GM18511 (cell line): Measurements from ENCODE around the gene CD276.
"Not testable (repeated sequence)": the region's sequence is repeated elsewhere in the genome, so short reads cannot be mapped to it uniquely, and the experiment has no call there.

Source experiments
- ATAC-seq: cut with Tn5 transposase; IDR thresholded peaks from one replicate; pipeline ENCODE4 v1.9.1; 2021; ENCODE audit warnings: mild to moderate bottlenecking, moderate library complexity; ENCODE audit not compliant: unreplicated experiment

Gene CD276

DNA sequence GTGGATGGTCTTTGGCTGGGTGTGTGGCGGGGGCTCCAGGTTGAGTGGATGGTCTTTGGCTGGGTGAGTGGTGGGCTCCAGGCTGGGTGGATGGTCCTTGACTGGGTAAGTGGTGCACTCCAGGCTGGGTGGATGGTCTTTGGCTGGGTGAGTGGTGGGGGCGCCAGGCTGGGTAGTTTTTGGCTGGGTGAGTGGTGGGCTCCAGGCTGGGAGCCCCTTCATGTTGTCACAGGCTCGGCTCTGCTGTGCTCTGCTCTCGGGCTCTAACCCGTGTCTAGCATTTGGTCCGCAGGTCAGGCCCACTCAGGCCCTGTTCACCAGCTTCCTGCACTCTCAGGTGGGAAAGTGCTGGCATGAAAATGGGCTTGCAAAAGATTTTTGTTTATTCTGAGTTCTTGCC, 25.1 kb downstream of the CD276 start:
- ATAC-seq: no peak

DNA sequence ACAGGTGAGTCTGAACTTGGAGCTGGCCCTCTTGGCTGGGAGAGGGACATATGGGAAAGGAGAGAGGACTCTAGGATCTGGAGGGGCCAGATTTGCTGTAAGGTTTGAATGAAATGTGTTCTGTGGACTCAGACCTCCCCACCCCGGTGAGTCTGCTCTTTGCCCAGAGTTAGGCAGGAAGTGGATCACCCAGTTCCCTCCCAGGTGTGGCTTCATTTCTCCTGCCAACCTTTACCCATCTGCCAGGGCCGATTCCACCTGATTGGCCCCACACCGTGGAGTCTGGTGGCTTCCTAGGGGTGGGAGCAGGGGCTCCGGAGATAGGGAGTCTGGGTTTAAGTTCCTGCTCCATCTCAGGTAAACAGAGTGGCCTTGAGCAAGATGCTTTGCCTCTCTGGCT, 25.5 kb downstream of the CD276 start:
- ATAC-seq: no peak

DNA sequence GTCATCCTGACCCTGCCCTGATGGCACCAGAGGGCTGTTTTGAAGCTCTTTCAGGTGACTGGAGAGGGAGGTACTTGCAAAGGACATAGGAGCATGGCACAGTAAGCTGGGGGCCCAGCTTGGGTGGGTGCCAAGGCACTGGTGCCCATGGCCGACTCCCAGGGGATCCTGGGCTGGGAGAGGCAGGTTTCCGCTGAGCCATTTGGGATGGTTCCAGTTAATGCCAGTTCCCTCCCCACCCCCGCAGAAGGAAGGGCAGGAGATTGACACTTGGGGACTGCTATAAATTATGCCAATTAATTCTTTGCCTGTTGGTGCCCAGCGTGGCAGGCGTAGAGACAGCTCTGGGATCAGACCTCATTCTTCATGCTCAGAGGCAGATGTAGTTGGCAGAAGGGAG, 26.1 kb downstream of the CD276 start:
- ATAC-seq: no peak

DNA sequence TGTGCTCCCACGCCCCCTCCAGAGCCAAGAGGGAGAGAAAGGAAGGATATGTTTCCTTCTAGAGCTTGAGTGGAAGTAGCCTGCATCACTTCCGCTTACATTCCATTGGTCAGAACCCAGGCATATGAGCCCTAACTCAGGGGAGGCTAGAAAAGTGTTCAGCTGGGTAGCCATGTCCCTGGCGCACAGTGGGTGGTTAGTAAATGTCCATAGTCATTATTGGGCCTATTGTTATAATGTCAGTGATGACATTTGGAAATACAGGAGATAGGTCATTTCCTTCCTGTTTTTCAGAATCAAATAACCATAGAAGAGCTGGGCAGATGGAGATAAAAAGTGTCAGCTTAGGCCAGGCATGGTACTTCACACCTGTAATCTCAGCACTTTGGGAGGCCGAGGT, 27.3 kb downstream of the CD276 start:
- no peak for ATAC-seq

DNA sequence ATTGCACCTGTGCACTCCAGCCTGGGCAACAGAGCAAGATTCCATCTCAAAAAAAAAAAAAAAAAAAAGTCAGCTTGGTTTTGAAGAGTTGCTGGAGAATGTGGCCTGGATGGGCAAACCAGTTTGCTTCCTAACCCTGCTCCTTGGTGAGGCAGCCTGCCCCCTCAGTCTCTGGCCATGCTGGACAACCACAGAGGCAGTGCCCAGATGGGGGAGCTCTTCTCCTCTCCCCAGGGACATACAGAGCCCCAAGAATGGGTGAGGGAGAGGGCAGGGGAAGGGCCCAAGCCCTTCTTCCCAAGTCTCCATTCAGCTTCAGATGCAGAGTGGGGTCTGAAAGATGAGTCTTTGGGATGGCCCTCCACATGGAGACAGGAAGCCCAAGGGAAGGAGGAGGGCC, 27.9 kb downstream of the CD276 start:
- no peak for ATAC-seq

DNA sequence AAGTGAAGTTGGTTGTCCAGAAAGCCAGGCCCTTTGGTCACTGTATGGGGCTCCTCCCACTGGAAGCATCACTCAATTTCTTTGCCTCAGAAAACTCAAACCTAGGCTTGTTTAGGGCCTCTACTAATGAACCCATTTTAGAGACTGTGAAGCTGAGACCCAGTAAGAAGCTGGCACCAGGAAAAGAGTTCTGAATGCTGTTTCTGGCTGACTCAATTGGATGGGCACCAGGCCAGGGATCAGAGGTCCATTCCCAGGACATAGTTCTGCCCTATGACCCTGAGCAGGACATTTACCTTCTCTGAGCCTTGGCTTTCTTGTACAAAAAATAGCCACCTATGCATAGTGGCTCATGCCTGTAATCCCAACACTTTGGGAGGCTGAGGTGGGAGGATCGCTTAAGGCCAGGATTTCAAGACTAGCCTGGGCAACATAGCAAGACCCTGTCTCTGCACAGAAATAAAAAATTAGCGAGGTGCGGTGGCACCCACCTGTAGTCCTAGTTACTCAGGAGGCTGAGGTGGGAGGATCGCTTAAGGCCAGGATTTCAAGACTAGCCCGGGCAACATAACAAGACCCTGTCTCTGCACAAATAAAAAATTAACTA, 30.6 kb downstream of the CD276 start:
- ATAC-seq: no peak

DNA sequence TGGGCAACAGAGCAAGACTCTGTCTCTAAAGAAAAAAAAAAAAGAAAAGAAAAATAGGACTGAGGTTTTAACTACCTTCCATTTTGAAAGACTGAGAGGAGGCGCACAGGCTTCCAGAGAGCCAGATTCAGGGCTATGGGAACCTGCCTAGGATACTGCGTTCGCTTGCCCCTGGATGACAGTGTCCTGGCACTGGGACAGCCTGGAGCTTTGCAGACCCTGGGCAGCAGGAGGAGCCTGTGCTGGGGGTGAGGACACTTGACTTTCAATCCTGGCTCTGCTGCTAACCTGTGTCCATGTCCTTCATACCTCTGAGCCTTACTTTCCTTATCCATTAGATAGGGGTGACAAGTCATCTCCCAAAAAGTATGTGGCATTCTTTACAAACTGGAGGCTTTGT, 31.2 kb downstream of the CD276 start:
- no peak for ATAC-seq

DNA sequence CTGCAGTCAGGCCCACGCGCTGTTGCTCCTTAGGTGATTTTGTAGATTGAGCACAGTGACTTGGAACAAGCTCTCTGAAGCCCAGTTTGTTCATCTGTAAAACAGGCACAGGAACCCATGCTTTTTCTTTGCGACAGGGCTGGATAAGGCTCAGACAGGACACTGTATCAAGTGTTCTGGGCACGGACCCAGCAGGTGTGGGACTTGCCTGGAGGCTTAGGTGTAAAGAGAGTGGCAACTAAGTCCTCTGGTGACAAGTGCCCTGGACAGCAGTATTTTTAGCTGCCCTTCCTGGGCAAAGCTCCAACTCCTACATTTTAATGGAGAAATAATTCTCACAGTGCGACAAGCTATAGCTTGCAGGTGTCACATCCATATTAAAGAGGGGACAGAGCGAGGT, 32.2 kb downstream of the CD276 start:
- ATAC-seq: no peak

DNA sequence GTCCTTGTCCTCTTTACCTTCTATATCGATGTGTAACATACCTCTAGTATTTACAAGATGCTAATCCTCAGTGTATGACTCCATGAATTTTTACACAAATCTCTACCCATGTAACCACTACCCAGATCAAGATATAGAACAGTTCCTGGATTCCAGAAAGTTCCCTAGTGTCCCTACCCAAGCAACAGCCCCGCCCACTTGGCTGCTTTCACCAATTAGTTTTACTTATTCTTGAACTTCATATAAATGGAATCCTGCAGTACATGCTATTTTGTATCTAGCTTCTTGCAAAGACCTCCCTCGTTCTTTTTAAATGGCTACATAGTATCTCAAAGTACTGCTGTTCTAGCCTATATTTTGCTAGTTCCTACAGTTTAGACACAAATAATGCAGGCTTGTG, 33.0 kb downstream of the CD276 start:
- ATAC-seq: no peak

DNA sequence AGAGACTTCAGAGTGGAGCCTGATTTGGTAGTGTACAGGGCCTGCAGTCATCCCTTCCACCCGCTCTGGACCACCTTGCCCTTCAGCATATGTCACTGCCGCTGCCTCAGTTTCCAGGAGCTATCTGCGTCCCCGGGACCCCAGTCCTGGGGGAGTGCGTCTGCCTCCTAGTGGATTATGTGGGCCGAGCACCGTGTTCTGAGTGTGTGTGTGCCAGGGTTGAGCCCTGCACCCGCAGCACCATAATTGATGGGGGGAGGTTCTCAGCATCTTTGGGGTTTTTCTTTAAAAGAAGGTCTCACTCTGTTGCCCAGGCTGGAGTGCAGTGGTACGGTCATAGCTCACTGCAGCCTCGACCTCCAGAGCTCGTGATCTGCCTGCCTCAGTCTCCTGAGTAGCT, 33.6 kb downstream of the CD276 start:
- no peak for ATAC-seq

DNA sequence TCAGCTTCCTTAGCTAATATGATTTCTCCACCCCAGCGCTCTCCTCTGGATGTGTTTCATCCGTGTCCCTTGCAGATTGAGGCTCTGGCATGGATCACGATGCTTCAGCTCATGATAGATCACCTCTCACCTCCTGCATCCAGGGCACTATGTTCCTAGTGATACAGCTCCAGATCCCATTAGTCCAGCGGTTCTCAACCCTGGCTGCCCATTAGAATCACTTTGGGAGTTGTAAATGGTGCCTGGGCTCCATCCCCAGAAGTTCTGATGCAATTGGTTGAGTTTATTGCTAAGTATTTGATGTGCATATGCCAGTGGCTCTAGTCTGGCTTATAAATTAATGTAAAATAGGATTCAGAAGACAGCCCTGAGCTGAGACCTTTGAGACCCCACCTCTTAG, 34.5 kb downstream of the CD276 start:
- ATAC-seq: no peak

DNA sequence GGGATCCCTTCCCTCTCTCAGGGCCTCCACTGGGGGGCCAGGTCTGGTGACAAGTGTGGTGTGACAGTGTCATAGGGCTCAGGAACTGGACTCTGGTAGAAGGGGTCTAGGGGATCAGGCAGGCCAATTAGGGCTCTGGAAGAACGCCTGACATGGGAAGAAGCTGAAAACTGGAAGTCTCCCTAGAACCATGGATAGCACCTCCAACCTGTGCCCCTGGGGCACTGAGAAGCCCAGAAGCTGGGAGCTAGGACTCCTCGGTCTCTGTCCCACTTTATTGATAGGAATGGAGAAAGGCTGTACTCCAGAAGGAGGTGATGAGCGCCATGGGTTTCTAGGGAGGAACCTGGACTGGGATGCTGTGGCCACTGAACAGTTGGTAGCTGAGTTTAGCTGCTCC, 38.2 kb downstream of the CD276 start:
- no peak for ATAC-seq

DNA sequence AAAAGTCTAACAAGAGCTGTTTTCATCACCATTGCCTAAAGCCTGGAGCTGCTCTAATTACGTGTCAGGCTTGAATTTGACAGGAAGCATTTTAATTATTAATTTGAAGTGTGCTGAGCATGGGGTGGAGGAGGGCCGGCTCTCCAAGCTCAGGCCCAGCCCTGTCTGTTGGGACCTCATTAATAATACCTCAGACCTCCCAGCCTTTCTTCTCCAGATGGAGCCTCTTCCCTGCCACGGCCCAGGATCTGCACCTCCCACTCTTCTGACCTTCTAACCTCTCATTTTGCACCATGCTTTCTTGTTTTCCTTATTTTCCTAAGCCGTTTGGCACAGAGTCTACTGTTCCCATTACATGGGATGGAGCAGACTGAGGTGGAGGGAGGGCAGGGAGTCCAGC, 39.0 kb downstream of the CD276 start:
- ATAC-seq: no peak

DNA sequence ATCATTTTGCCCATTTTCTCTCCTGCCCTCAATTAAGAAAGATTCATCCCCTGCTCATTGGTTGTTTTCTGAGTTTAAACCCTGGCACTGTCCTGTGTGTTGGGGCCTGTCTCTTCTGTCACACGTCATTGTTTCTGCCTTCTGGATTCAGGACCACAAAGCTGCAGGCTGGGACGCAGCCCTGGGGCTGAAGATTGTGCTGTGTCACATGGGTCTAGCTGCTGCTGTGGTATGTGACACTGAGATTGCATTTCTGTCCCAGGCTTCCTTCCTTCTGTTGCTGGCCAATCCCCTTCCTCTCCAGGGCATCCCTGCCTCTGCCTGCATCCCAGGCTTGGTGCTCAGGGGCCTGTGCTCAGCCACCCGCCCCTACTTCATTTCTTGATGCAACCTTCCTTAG, 40.0 kb downstream of the CD276 start:
- ATAC-seq: no peak

DNA sequence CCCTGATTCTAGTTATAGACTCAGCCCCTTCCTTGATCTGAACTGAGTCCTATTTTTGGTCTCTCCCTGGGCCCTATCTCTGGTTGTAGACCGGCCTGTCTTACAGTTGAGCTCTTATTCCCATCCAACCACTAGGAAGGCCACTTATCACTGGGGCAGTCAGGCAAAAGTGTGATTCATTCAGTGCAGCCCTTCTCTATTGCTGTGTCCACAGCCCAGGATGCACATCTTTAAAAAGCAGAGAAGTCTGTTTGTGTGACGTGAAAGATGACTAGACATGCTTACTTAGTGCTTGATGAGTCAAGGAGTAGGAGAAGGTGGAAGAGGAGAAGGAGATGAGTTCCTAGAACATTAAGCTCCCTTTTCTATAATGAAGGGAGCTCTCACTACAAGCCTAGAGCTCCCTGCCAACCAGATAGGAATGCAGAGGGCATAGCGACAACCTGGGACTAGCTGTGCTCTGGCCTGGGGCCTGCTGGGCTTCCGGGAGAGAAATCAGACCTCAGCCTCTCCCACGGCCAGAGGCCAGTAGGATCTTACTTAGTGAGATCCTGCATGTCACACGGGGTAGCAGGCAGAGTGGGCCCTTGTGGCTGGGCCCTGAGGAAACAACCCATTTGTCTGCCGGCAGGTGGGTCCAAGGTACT, 43.3 kb downstream of the CD276 start:
- ATAC-seq: no peak

DNA sequence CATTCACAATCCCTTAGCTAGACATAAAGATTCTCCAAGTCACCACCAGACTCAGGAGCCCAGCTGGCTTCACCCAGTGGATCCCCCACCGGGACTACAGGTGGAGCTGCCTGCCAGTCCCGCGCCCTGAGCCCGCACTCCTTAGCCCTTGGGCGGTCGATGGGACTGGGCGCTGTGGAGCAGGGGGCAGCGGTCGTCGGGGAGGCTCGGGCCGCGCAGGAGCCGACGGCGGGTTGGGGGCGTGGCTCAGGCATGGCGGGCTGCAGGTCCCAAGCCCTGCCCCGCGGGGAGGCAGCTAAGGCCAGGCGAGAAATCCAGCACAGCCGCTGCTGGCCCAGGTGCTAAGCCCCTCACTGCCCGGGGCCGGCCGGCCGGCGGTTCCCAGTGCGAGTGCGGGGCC, 47.9 kb downstream of the CD276 start:
- ATAC-seq: not testable (repeated sequence)

DNA sequence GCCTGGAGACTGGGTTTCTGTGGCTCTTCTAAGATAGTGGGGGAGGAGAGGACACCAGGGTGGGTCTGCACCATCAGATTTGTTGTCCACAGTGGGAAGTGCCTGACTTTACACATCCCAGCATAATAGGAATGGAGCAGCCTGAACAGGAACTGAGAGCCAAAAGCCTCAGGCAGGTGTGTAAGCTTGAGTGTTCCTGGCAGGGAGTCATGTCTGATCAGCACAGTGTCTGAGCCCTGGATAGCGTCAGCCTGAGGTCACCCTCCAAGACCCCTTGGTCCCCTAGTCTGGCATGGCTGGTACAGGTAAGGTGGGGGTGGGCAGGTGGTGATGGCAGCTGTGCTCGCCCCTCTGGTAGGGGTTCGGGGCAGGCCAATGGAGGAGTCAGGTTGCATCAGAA, 48.7 kb downstream of the CD276 start:
- ATAC-seq: no peak

DNA sequence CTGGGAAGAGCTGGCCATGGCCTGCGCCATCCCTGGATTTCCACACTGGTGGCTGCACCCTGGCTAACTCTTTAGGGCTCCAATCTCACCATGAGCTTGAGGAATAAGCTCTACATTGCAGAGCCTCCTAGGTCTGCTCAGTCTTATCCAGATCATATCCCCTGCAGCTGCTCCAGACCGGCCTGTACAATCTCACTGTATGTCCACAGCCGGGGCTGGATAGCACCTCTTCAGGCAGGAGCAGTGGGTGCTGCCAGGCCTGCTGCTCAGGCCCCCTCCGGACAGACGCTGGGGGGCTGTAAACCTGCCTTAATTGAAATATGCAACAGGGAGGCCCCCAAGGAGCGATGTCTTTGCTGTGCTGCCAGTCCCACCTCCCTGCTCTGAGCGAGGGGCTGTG, 53.4 kb downstream of the CD276 start:
- ATAC-seq: no peak

DNA sequence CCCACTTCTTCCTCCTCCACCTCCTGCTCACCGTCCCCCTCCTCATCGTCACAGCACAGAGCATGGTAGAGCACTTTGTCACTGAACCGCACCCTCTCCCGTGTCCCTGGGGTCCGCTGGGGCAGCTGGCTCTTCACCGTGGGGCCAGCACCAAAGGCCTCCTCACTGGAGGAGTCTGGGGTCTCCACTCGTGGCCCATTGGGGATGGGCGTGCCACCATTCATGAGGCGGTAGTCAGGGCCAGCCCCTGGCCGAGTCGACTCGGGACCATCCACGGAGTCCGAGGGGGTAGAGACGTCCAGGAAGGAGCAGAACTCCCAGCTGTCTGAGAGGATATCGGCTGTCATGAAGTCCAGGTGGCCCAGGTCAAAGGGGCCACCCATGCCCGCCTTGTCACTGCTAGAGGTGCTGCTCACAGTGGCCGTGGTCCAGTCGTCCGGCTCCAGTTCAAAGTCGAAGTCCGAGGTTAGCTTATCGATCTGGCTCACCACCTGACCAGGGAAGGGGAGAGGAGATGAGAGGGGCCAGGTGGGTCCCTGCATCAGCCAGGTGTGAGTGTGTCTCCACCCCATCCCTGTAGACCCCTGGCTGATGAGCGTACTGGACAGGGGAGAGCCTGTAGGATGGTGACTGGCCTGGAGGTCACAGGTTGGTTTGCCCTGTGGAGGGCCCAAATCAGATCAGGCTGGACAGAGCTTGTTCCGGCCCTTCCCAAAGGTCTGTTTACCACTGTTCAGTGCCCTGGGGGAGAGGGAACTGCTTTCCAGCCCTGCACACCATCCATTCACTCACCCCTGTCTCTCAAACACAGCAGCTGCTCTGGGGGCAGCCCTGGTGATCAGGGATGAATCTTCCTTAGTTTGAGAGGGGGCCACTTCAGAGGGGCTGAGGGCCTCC, 56.2 kb downstream of the CD276 start:
- no peak for ATAC-seq

DNA sequence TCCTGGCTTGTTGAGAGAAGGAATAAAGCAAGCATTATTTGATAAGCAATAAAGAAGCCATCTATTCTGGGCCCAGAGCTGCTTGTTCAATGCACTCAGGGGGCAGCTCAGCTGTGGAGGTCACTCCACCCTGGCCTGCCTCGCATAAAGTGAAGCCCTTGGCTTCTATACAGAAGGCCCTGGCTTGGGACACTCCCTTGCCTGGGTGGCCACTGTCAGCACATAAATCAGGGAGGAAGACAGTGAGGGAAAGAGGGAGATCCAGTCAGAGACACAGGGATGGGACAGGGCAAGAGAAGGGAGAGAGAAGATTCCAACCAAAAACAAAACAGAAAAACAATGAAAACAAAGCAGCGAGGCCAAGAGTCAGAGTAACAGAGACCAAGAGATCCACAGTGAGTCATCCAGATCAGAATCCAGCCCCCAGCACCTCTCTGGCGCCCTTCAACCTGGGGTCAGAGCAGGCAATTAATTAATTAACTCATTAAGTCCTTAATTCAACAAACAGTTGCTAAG, 57.2 kb downstream of the CD276 start:
- no peak for ATAC-seq

DNA sequence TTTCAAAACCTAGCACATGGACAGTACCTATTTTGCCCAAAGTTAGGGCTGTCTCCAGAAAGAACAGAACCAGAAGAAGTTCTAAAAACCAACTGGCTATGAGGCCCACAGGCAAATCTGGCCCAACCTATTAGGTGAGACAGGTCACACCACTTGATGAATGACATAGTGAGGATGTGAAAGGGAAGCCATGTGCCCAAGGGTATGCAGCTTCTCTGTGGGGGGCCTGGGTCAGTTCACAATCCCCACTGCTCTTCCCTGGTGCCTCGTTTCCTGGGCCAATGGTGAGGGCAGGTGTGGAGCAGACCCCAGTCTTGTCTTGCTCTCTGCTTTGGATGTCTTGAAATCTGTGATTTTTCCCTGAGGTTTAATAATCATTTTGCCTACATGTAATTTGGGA, 60.1 kb downstream of the CD276 start:
- no peak for ATAC-seq

DNA sequence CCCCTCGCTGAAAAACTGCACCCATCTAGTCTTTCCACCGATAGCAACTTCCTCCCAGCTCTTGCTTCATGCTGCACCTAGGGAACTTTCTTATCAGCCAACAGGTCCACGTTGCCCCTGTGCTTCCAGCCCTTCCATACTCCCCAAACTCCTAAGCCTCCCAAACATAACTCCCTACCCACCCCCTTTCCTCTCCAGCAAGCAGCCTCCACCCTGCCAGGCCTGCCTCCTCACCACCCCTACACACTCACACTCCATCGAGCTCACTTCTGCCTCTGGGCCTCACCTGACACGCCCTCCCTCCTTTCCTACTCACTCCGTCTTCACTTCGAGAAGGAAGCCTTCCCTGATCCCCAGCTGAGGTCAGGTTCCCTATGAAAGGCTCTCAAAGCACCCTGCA, 60.9 kb downstream of the CD276 start:
- ATAC-seq: no peak
